Prostate gland (tissue), 2 donors: ENCODE measurements around the gene PIAS1.

Experiments used
- POLR2A ChIP-seq: fragments of 450-650 bp; IDR thresholded peaks from one replicate; pipeline ENCODE4 v1.6.1; 2016; ENCODE audit warnings: antibody characterized with exemption, mild to moderate bottlenecking
- POLR2AphosphoS5 ChIP-seq: sonication (generic); formaldehyde crosslinking; IDR thresholded peaks from one replicate; pipeline ENCODE4 v1.6.1; 2017; ENCODE audit warnings: antibody characterized with exemption
- TF ChIP-seq, protein P1 (sequence below), 4 experiments: fragments of 200-600 bp in 2 of 4; fragments of 450-650 bp in 2 of 4; sonication (generic) in 2 of 4; IDR thresholded peaks; 1 replicate in 3 of 4; 2 replicates in 1 of 4; pipeline ENCODE4 v1.5.1; 2016 to 2019; ENCODE audit warnings: antibody characterized with exemption in 4 of 4, mild to moderate bottlenecking in 2 of 4, moderate library complexity in 2 of 4

DNA sequence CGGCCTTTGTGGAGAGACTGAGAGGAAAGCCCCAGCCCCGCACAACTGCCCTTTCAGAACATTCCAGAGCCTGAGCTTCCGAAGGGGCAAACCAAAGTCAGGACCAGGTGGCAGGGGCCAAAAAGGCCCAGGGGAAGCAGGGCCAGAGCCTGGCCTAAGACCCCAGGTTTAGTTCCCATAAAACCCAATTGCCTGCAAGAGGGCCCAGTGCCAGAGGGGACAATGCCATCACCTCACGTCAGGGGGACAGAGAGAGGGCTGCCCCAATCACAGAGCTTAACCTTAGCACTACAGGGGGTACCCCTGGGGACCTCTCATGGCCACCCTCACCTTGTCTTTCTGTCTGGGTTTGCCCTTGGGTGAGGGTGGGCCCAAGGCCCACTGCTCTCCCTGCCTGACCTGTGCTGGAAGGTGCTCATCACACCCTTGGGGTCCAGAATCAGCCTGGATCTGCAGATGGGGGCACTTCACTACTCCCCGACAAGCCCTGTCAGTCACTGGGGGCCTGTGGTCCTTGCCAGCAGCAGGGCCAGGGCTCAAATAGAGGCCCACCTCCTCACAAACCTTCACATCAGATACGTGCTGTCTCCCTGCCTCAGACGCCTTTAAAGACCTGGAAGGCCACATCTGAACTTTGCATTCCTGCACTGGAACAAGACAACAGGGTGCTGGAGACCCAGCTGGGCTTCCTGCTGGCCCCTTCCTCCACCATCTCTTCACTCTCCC is 147.2 kb downstream of the PIAS1 start:
- TF ChIP-seq, protein P1, sequence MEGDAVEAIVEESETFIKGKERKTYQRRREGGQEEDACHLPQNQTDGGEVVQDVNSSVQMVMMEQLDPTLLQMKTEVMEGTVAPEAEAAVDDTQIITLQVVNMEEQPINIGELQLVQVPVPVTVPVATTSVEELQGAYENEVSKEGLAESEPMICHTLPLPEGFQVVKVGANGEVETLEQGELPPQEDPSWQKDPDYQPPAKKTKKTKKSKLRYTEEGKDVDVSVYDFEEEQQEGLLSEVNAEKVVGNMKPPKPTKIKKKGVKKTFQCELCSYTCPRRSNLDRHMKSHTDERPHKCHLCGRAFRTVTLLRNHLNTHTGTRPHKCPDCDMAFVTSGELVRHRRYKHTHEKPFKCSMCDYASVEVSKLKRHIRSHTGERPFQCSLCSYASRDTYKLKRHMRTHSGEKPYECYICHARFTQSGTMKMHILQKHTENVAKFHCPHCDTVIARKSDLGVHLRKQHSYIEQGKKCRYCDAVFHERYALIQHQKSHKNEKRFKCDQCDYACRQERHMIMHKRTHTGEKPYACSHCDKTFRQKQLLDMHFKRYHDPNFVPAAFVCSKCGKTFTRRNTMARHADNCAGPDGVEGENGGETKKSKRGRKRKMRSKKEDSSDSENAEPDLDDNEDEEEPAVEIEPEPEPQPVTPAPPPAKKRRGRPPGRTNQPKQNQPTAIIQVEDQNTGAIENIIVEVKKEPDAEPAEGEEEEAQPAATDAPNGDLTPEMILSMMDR (IDR thresholded peaks at IDR 0.05), result no peak
- no peak for TF ChIP-seq POLR2A
- TF ChIP-seq POLR2AphosphoS5, result no peak
